C4-2B (cell line): Measurements from ENCODE around the gene PACC1.

Experiments
- CTCF ChIP-seq: fragments of 450-650 bp; conservative IDR thresholded peaks from 2 replicates; pipeline ENCODE4 v1.5.1; 2017; ENCODE audit warnings: mild to moderate bottlenecking
- ZFX ChIP-seq: fragments of 450-650 bp; IDR thresholded peaks from 2 replicates; pipeline ENCODE4 v1.6.1; 2017

DNA sequence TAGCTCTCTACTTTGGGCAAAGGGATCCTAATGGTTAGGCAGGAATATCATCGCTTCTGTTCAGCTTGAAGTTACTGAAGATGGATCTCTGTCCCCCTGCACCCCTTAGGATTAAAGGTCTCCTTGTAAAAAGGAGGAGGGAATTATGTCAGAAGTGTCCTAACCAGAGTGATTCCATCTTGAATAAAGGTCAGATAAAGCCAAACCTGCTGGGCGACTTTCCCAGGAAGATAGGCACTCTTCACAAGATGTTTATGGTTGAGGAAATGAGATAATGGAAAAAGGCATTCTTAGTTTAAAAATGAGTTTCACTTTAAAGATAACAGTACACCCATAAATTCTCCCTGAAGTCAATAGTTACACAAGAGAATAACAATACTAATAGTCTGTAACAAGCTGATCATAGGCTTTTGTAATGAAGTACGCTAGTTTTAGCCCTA, 16.3 kb upstream of the PACC1 start:
- TF ChIP-seq CTCF (no peak), ZFX (no peak)
